ENCODE results near the gene SLC37A1. TPM values are rescaled to one million over a fixed set of nuclear protein-coding genes. Genes with fewer than 3 reads are reported as not detected.

Gene SLC37A1
- total and polyA plus RNA-seq, 4 donors, result 2.0 to 7.2 (median 4.3) TPM

- peaks cover 0 to 17% (median 7%) of the 10 kb centered on the region in 4 donors for H3K4me1 ChIP-seq (ENCODE audit: control insufficient read depth in 4 of 4, insufficient read depth in 4 of 4, low read length in 3 of 4)
- peak overlapping the region in 2 of 3 donors; percentile 86 to 91 for H3K4me3 ChIP-seq (ENCODE audit: low read depth in 1 of 3, low read length in 3 of 3)
These were observed 1.2 kb downstream of the SLC37A1 start for GRCh38 chr21:42514883-42515228.

GRCh38 chr21:42515708-42516502, 2.3 kb downstream of the SLC37A1 start:
- H3K4me1 ChIP-seq (ENCODE audit: control insufficient read depth in 4 of 4, insufficient read depth in 4 of 4, low read length in 3 of 4), result peaks cover 0 to 17% (median 7%) of the 10 kb centered on the region in 4 donors
- no peak for TF ChIP-seq RXRA (IDR thresholded peaks at IDR 0.05)
- no peak for TF ChIP-seq ZBTB33 (IDR thresholded peaks at IDR 0.05)
- TF ChIP-seq JUND (IDR thresholded peaks at IDR 0.05), result no peak
- no peak for TF ChIP-seq CTCF (IDR thresholded peaks at IDR 0.05; ENCODE audit: low read depth, low read length, missing input control)
- no peak for TF ChIP-seq ATF3 (IDR thresholded peaks at IDR 0.05)
- TF ChIP-seq HNF4G (IDR thresholded peaks at IDR 0.05), result no peak
- no peak for TF ChIP-seq FOXA2 (IDR thresholded peaks at IDR 0.05)
- TF ChIP-seq EGR1 (IDR thresholded peaks at IDR 0.05; ENCODE audit: low read depth in 2 of 2), result no peak
- no peak for TF ChIP-seq FOXA1 (IDR thresholded peaks at IDR 0.05)
- TF ChIP-seq NR2F2 (IDR thresholded peaks at IDR 0.05), result no peak
- TF ChIP-seq GABPA (IDR thresholded peaks at IDR 0.05 in 1 of 2, conservative IDR thresholded peaks at IDR 0.05 in 1 of 2), result no peak
- no peak for TF ChIP-seq TAF1 (conservative IDR thresholded peaks at IDR 0.05)

More at GRCh38 chr21:42514883-42515228, 1.2 kb downstream of the SLC37A1 start:
- peak overlapping the region; percentile 5 to 75 for H3K9ac ChIP-seq (ENCODE audit: low read depth in 1 of 2, low read length in 2 of 2)
- H3K9me3 ChIP-seq (ENCODE audit: control insufficient read depth in 4 of 4, low read length in 3 of 4), result no peaks in the 10 kb centered on the region
- peaks cover 0 to 9% (median 5%) of the 10 kb centered on the region in 4 donors for H3K36me3 ChIP-seq (ENCODE audit: control insufficient read depth in 4 of 4, insufficient read depth in 3 of 4, low read depth in 1 of 4, low read length in 3 of 4)
- no peaks in the 10 kb centered on the region for H3K27me3 ChIP-seq (ENCODE audit: control insufficient read depth in 4 of 4, insufficient read depth in 4 of 4, low read length in 3 of 4)
- peak overlapping the region; percentile 67 to 73 for H3K27ac ChIP-seq (ENCODE audit: low read depth in 1 of 2, low read length in 2 of 2)
- DNase-seq (ENCODE audit: low spot score), result no peak
- TF ChIP-seq CTCF (IDR thresholded peaks at IDR 0.05; ENCODE audit: low read depth, low read length, missing input control), result no peak
- TF ChIP-seq FOXA1 (IDR thresholded peaks at IDR 0.05), result no peak
- TF ChIP-seq GABPA (IDR thresholded peaks at IDR 0.05 in 1 of 2, conservative IDR thresholded peaks at IDR 0.05 in 1 of 2), result no peak
- no peak for TF ChIP-seq HNF4G (IDR thresholded peaks at IDR 0.05)
- no peak for TF ChIP-seq REST (IDR thresholded peaks at IDR 0.05)
- TF ChIP-seq YY1 (IDR thresholded peaks at IDR 0.05), result no peak
- 27% methylated on average over 5 of the region's 5 CpGs for WGBS

More at GRCh38 chr21:42515708-42516502, 2.3 kb downstream of the SLC37A1 start:
- Histone ChIP-seq H3K27ac (ENCODE audit: low read depth in 1 of 2, low read length in 2 of 2) (no peak overlapping the region), H3K9me3 (ENCODE audit: control insufficient read depth in 4 of 4, low read length in 3 of 4) (no peaks in the 10 kb centered on the region), H3K36me3 (ENCODE audit: control insufficient read depth in 4 of 4, insufficient read depth in 3 of 4, low read depth in 1 of 4, low read length in 3 of 4) (peaks cover 0 to 10% (median 6%) of the 10 kb centered on the region in 4 donors), H3K4me3 (ENCODE audit: low read depth in 1 of 3, low read length in 3 of 3) (no peak overlapping the region), H3K9ac (ENCODE audit: low read depth in 1 of 2, low read length in 2 of 2) (no peak overlapping the region), H3K27me3 (ENCODE audit: control insufficient read depth in 4 of 4, insufficient read depth in 4 of 4, low read length in 3 of 4) (no peaks in the 10 kb centered on the region)
- WGBS, result 88% methylated on average over 12 of the region's 12 CpGs
- DNase-seq (ENCODE audit: low spot score), result no peak

Data from liver (tissue), 9 donors.